Keratinocyte (primary cell): ENCODE data around the gene WDR26. TPM values are rescaled to one million over a fixed set of nuclear protein-coding genes. Genes with fewer than 3 reads are reported as not detected.
A peak's percentile ranks its signal among the peaks of the same experiment; 100 is the strongest.

ENCODE experiments used
- DNase-seq: peaks from one replicate; pipeline ENCODE4 v3.0.0-alpha.2; 2011; ENCODE audit warnings: low read depth, missing footprints, low spot score
- FAIRE-seq: peaks from 2 replicates; lab custom pipeline; 2011; peaks lifted over from hg19 to GRCh38; lab: Jason Lieb, UNC
- H2AFZ ChIP-seq: 2 replicates; pipeline ENCODE4 v1.6.0; 2012; ENCODE audit warnings: low read length, control low read depth, inconsistent platforms; ENCODE audit not compliant: control insufficient read depth
- H3K27ac ChIP-seq: 2 replicates; pipeline ENCODE4 v1.5.1; 2011; ENCODE audit warnings: low read length; ENCODE audit not compliant: control insufficient read depth, insufficient read depth
- H3K27me3 ChIP-seq: 3 replicates; pipeline ENCODE4 v1.6.0; 2011; ENCODE audit warnings: low read length; ENCODE audit not compliant: control insufficient read depth, insufficient read depth; ENCODE audit errors: extremely low read depth
- H3K36me3 ChIP-seq, 2 experiments: 2 replicates in 1 of 2; 3 replicates in 1 of 2; pipeline ENCODE4 v1.5.1; 2011; ENCODE audit warnings: low read length in 2 of 2, mild to moderate bottlenecking in 1 of 2; ENCODE audit not compliant: control insufficient read depth in 2 of 2, insufficient read depth in 2 of 2; ENCODE audit errors: extremely low read depth in 1 of 2
- H3K4me1 ChIP-seq: 3 replicates; pipeline ENCODE4 v1.5.1; 2011; ENCODE audit warnings: low read length; ENCODE audit not compliant: control insufficient read depth, insufficient read depth; ENCODE audit errors: extremely low read depth
- H3K4me2 ChIP-seq: 3 replicates; pipeline ENCODE4 v1.6.0; 2011; ENCODE audit warnings: low read depth, low read length; ENCODE audit not compliant: control insufficient read depth, insufficient read depth; ENCODE audit errors: extremely low read depth
- H3K4me3 ChIP-seq, 3 experiments: fragments of 200-600 bp in 1 of 3; sonication (generic) in 1 of 3; 2 replicates in 2 of 3; 3 replicates in 1 of 3; pipeline ENCODE4 v1.5.1; 2011 to 2016; ENCODE audit warnings: low read length in 3 of 3, mild to moderate bottlenecking in 3 of 3, control low read depth in 2 of 3, inconsistent platforms in 1 of 3, low read depth in 1 of 3, mixed read lengths in 1 of 3, mixed run types in 1 of 3, moderate library complexity in 1 of 3; ENCODE audit not compliant: control insufficient read depth in 2 of 3, insufficient read depth in 2 of 3; ENCODE audit errors: extremely low read depth in 1 of 3
- H3K79me2 ChIP-seq: 2 replicates; pipeline ENCODE4 v1.6.0; 2012; ENCODE audit warnings: low read length; ENCODE audit not compliant: control insufficient read depth, insufficient read depth
- H3K9ac ChIP-seq: 3 replicates; pipeline ENCODE4 v1.6.0; 2011; ENCODE audit warnings: low read length; ENCODE audit not compliant: control insufficient read depth, insufficient read depth; ENCODE audit errors: extremely low read depth
- H3K9me1 ChIP-seq: 3 replicates; pipeline ENCODE4 v1.6.0; 2011; ENCODE audit warnings: low read length; ENCODE audit not compliant: control insufficient read depth, insufficient read depth; ENCODE audit errors: extremely low read depth
- H3K9me3 ChIP-seq: 2 replicates; pipeline ENCODE4 v1.5.1; 2012; ENCODE audit warnings: low read depth, low read length; ENCODE audit not compliant: control insufficient read depth
- H4K20me1 ChIP-seq: 3 replicates; pipeline ENCODE4 v1.6.0; 2011; ENCODE audit warnings: low read length; ENCODE audit not compliant: control insufficient read depth, insufficient read depth; ENCODE audit errors: extremely low read depth
- EZH2 ChIP-seq: IDR thresholded peaks from one replicate; pipeline ENCODE4 v1.6.1; 2012; ENCODE audit warnings: inconsistent platforms, mild to moderate bottlenecking, low read length, moderate library complexity
- dilution Hi-C: fragments of 300-500 bp; cut with MboI; formaldehyde crosslinking; loops from one replicate; pipeline ENCODE4 v1.7.0; 2020; ENCODE audit warnings: low sequenced_read_pairs; ENCODE audit not compliant: extremely low pct_ligation_motif_present
- polyA plus RNA-seq, 5 experiments: library from polyadenylated mRNA; depleted of rRNA in 3 of 5; stranded (reverse) in 3 of 5; stranded (forward) in 1 of 5; unstranded in 1 of 5; fragments of >200 nt; gene quantifications; 1 replicate in 1 of 5; 2 replicates in 3 of 5; 3 replicates in 1 of 5; pipeline versions ENCODE4 v1.2.1 to v1.2.3, GENCODE V29; 2011 to 2012; ENCODE audit warnings: missing spikeins in 2 of 5, low read depth in 1 of 5, low replicate concordance in 1 of 5
- TF ChIP-seq, protein P1 (sequence below), 3 experiments: IDR thresholded peaks in 1 of 3; conservative IDR thresholded peaks in 1 of 3; optimal IDR thresholded peaks in 1 of 3; 2 replicates in 2 of 3; 3 replicates in 1 of 3; pipeline versions ENCODE3 to v1.5.1; 2011; ENCODE audit warnings: low read length in 3 of 3, mild to moderate bottlenecking in 3 of 3, moderate library complexity in 2 of 3, control low read depth in 1 of 3, inconsistent platforms in 1 of 3; ENCODE audit not compliant: insufficient read depth in 2 of 3; ENCODE audit errors: extremely low read depth in 1 of 3

WDR26 gene
- polyA plus RNA-seq, 1 donor (not counting 4 experiments of a cell fraction or from before 2014, with no cell fraction given), result 46.4 TPM

DNA sequence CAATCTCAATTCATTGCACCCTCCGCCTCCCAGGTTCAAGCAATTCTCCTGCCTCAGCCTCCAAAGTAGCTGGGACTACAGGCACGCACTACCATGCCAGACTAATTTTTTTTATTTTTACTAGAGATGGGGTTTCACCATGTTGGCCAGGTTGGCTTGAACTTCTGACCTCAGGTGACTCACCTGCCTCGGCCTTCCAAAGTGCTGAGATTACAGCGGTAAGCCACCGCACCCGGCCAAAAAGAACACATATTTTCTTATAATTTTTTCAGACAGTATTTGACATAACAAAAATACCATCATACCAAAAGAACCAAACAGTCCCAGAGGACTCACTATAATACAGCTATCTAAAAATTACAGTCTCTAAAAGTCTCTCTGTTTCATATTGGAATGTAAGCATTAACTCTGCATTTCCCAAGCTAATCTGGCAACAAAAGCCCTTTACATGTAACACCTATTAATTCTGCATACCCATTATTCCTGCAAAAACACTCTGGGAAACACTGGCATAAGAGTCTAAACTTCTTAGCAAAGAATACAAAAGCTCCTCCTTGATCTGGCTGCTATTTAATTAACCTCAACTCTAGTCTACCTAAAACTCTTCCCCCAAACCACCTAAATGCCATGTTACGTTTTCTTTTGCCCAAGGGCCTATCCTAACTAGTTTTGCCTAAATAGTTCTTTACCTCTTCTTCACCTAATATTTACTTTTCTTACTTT is 26.9 kb downstream of the WDR26 start:
- FAIRE-seq, result no peak
- Histone ChIP-seq H3K4me3 (no peak overlapping the region), H3K79me2 (peaks cover 5% of the 10 kb centered on the region), H2AFZ (no peak overlapping the region), H3K9me1 (no peaks in the 10 kb centered on the region), H3K9ac (no peak overlapping the region), H3K9me3 (no peaks in the 10 kb centered on the region), H3K4me2 (no peak overlapping the region), H3K4me1 (peaks cover 8% of the 10 kb centered on the region), H3K27ac (peak overlapping the region; percentile 10), H3K36me3 (peaks cover 13 to 16% of the 10 kb centered on the region in 2 experiments), H4K20me1 (no peaks in the 10 kb centered on the region), H3K27me3 (no peaks in the 10 kb centered on the region)
- dilution Hi-C loops, result no loop called here
- no peak for DNase-seq
- TF ChIP-seq, protein P1, sequence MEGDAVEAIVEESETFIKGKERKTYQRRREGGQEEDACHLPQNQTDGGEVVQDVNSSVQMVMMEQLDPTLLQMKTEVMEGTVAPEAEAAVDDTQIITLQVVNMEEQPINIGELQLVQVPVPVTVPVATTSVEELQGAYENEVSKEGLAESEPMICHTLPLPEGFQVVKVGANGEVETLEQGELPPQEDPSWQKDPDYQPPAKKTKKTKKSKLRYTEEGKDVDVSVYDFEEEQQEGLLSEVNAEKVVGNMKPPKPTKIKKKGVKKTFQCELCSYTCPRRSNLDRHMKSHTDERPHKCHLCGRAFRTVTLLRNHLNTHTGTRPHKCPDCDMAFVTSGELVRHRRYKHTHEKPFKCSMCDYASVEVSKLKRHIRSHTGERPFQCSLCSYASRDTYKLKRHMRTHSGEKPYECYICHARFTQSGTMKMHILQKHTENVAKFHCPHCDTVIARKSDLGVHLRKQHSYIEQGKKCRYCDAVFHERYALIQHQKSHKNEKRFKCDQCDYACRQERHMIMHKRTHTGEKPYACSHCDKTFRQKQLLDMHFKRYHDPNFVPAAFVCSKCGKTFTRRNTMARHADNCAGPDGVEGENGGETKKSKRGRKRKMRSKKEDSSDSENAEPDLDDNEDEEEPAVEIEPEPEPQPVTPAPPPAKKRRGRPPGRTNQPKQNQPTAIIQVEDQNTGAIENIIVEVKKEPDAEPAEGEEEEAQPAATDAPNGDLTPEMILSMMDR (optimal IDR thresholded peaks at IDR 0.05 in 1 of 3, IDR thresholded peaks at IDR 0.05 in 1 of 3, conservative IDR thresholded peaks at IDR 0.05 in 1 of 3; ENCODE audit: extremely low read depth in 1 of 3, insufficient read depth in 2 of 3, low read length in 3 of 3), result no peak
- no peak for TF ChIP-seq EZH2

DNA sequence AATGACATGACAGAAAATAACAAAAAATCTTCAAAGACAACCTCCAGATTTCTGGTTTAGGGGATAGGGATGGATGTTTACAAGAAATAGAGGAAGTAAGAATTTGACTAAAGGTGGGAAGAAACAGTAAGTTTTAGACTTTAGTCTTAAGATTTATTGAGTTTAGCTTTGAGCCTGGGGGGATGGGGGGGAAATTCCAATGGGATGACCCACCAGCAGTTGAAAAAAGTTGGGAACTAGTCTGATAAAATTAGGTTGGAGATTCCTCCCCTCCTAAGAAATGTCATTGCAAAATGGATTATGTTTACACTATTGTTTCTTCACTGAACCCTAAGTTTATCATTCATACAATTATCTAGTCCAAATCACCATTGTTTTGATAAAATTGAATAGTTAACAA is 28.4 kb downstream of the WDR26 start:
- peaks cover 12 to 16% of the 10 kb centered on the region in 2 experiments for H3K36me3 ChIP-seq
- no peak for FAIRE-seq
- H2AFZ ChIP-seq, result no peak overlapping the region
- no peaks in the 10 kb centered on the region for H3K9me1 ChIP-seq
- dilution Hi-C loops, result no loop called here
- no peak overlapping the region for H3K4me2 ChIP-seq
- H3K9ac ChIP-seq, result no peak overlapping the region
- no peak for TF ChIP-seq EZH2
- TF ChIP-seq, protein P1 (optimal IDR thresholded peaks at IDR 0.05 in 1 of 3, IDR thresholded peaks at IDR 0.05 in 1 of 3, conservative IDR thresholded peaks at IDR 0.05 in 1 of 3; ENCODE audit: extremely low read depth in 1 of 3, insufficient read depth in 2 of 3, low read length in 3 of 3), result no peak
- H3K4me1 ChIP-seq, result peaks cover 8% of the 10 kb centered on the region
- H3K27me3 ChIP-seq, result no peaks in the 10 kb centered on the region
- no peak for DNase-seq
- H4K20me1 ChIP-seq, result no peaks in the 10 kb centered on the region
- no peak overlapping the region for H3K4me3 ChIP-seq
- no peaks in the 10 kb centered on the region for H3K9me3 ChIP-seq
- H3K27ac ChIP-seq, result no peak overlapping the region
- peaks cover 5% of the 10 kb centered on the region for H3K79me2 ChIP-seq
